ENCODE data around the gene FMO1.
"Not testable (repeated sequence)": the region's sequence is repeated elsewhere in the genome, so short reads cannot be mapped to it uniquely, and the experiment has no call there.

Gene FMO1

GRCh38 chr1:171233183-171233582 lies 15.1 kb upstream of the FMO1 start:
- Histone ChIP-seq H3K9ac (ENCODE audit: low read length in 5 of 5) (no peak overlapping the region), H3K36me3 (ENCODE audit: control insufficient read depth in 5 of 5, insufficient read depth in 5 of 5, low read length in 5 of 5) (no peaks in the 10 kb centered on the region), H3K27me3 (ENCODE audit: control insufficient read depth in 5 of 5, insufficient read depth in 4 of 5, low read length in 5 of 5) (no peaks in the 10 kb centered on the region), H3K4me1 (ENCODE audit: control insufficient read depth in 5 of 5, insufficient read depth in 5 of 5, low read length in 5 of 5) (no peaks in the 10 kb centered on the region), H3K4me3 (ENCODE audit: low read depth in 1 of 5, low read length in 5 of 5) (no peak overlapping the region), H3K9me3 (ENCODE audit: control insufficient read depth in 5 of 5, low read length in 5 of 5) (peaks cover 0 to 3% (median 0%) of the 10 kb centered on the region in 5 donors), H3K27ac (ENCODE audit: low read depth, low read length) (no peak overlapping the region)

DNA sequence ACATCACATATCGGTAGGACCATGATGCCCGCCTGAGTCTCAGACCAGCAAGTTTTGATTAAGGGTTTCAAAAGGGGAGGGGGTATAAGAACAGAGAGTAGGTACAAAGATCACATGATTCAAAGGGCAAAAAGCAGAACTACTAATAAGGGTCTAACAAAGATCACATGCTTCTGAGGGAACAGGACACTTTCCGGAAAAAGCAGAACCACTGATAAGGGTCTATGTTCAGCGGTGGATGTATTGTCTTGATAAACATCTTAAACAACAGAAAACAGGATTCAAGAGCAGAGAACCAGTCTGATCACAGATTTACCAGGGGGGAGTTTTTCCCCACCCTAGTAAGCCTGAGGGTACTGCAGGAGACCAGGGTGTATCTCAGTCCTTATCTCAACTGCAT lies 12.1 kb upstream of the FMO1 start:
- H3K36me3 ChIP-seq (ENCODE audit: control insufficient read depth in 5 of 5, insufficient read depth in 5 of 5, low read length in 5 of 5); H3K9ac ChIP-seq (ENCODE audit: low read length in 5 of 5); H3K4me3 ChIP-seq (ENCODE audit: low read depth in 1 of 5, low read length in 5 of 5); H3K27ac ChIP-seq (ENCODE audit: low read depth, low read length); H3K9me3 ChIP-seq (ENCODE audit: control insufficient read depth in 5 of 5, low read length in 5 of 5); H3K27me3 ChIP-seq (ENCODE audit: control insufficient read depth in 5 of 5, insufficient read depth in 4 of 5, low read length in 5 of 5); H3K4me1 ChIP-seq (ENCODE audit: control insufficient read depth in 5 of 5, insufficient read depth in 5 of 5, low read length in 5 of 5): not testable (repeated sequence)

DNA sequence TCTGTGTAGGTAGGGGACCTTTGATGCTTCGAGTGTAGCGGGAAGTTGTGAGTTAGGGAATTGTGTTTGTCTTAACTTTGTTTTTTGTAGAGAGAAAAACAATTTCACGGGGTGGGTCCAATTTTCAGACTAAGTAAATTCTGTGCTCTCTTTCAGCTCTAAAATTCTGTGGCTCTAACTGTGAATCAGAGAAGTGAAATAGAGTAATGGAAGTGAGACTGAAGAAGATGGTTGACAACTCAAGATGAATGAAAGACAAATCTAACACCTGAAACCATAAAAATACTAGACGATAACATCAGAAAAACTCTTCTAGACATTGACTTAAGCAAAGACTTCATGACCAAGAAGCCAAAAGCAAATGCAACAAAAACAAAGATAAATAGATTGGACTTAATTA lies 4.4 kb upstream of the FMO1 start:
- Histone ChIP-seq H3K27me3 (ENCODE audit: control insufficient read depth in 5 of 5, insufficient read depth in 4 of 5, low read length in 5 of 5) (no peaks in the 10 kb centered on the region), H3K36me3 (ENCODE audit: control insufficient read depth in 5 of 5, insufficient read depth in 5 of 5, low read length in 5 of 5) (no peaks in the 10 kb centered on the region), H3K9ac (ENCODE audit: low read length in 5 of 5) (no peak overlapping the region), H3K27ac (ENCODE audit: low read depth, low read length) (no peak overlapping the region), H3K9me3 (ENCODE audit: control insufficient read depth in 5 of 5, low read length in 5 of 5) (no peaks in the 10 kb centered on the region), H3K4me1 (ENCODE audit: control insufficient read depth in 5 of 5, insufficient read depth in 5 of 5, low read length in 5 of 5) (no peaks in the 10 kb centered on the region), H3K4me3 (ENCODE audit: low read depth in 1 of 5, low read length in 5 of 5) (no peak overlapping the region)

DNA sequence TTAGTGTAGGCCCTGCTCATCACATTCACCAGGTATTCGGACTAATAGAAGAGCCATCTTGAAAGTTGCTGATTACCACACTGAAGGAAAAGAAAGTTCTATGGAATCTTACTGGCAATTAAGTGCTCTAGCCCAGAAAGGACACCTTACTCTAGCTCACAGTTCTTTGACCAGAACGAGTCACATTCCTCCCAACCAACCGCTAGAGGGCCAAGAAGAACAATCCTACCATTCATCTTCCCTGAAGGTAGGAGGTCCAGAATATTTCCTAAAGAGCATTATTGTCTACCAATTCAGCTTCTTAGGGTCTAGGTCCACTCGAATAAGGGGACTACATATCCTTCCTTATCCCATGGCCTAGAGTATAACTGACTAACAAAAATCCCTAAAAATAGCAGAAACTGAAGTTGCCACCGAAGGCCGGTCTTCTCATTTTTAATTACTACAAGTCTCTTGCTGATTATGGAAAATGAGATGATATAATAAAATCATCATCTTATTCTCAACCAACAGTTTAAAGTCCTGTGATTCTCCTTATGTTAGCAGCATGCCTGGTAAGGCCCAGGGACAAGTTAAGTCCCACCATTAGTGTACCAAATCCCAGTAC lies 2.7 kb upstream of the FMO1 start:
- Histone ChIP-seq H3K27me3 (ENCODE audit: control insufficient read depth in 5 of 5, insufficient read depth in 4 of 5, low read length in 5 of 5) (no peaks in the 10 kb centered on the region), H3K4me3 (ENCODE audit: low read depth in 1 of 5, low read length in 5 of 5) (no peak overlapping the region), H3K9ac (ENCODE audit: low read length in 5 of 5) (no peak overlapping the region), H3K9me3 (ENCODE audit: control insufficient read depth in 5 of 5, low read length in 5 of 5) (no peaks in the 10 kb centered on the region), H3K36me3 (ENCODE audit: control insufficient read depth in 5 of 5, insufficient read depth in 5 of 5, low read length in 5 of 5) (no peaks in the 10 kb centered on the region), H3K27ac (ENCODE audit: low read depth, low read length) (no peak overlapping the region), H3K4me1 (ENCODE audit: control insufficient read depth in 5 of 5, insufficient read depth in 5 of 5, low read length in 5 of 5) (no peaks in the 10 kb centered on the region)

- Histone ChIP-seq H3K4me1 (ENCODE audit: control insufficient read depth in 5 of 5, insufficient read depth in 5 of 5, low read length in 5 of 5) (peaks cover 0 to 10% (median 8%) of the 10 kb centered on the region in 5 donors), H3K4me3 (ENCODE audit: low read depth in 1 of 5, low read length in 5 of 5) (no peak overlapping the region), H3K36me3 (ENCODE audit: control insufficient read depth in 5 of 5, insufficient read depth in 5 of 5, low read length in 5 of 5) (no peaks in the 10 kb centered on the region), H3K9me3 (ENCODE audit: control insufficient read depth in 5 of 5, low read length in 5 of 5) (no peaks in the 10 kb centered on the region), H3K9ac (ENCODE audit: low read length in 5 of 5) (no peak overlapping the region), H3K27ac (ENCODE audit: low read depth, low read length) (no peak overlapping the region), H3K27me3 (ENCODE audit: control insufficient read depth in 5 of 5, insufficient read depth in 4 of 5, low read length in 5 of 5) (peaks cover 0 to 3% (median 0%) of the 10 kb centered on the region in 5 donors)
Observed at GRCh38 chr1:171247501-171247900, 793 bp upstream of the FMO1 start.

DNA sequence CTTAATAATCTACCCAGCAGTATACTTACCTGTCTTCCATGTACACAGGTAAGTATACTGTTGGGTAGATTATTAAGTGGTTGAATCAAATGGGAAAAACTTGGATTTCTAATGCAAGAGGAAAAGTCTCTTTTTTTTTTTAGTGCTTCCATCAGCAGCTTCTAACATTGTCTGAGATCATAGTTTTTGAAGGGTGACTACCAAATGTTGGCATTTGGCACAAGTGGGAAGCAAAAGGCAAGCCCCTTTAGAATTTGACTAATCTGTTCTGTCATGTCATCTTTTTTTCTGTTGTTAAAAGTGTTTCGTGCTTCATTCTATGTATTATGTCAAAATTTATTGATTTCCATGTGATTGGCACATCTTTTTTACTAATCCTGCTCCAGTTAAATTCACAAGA lies 547 bp downstream of the FMO1 start:
- peaks cover 0 to 3% (median 0%) of the 10 kb centered on the region in 5 donors for H3K27me3 ChIP-seq (ENCODE audit: control insufficient read depth in 5 of 5, insufficient read depth in 4 of 5, low read length in 5 of 5)
- H3K36me3 ChIP-seq (ENCODE audit: control insufficient read depth in 5 of 5, insufficient read depth in 5 of 5, low read length in 5 of 5) = no peaks in the 10 kb centered on the region
- H3K9ac ChIP-seq (ENCODE audit: low read length in 5 of 5) = no peak overlapping the region
- no peaks in the 10 kb centered on the region for H3K9me3 ChIP-seq (ENCODE audit: control insufficient read depth in 5 of 5, low read length in 5 of 5)
- peaks cover 0 to 10% (median 8%) of the 10 kb centered on the region in 5 donors for H3K4me1 ChIP-seq (ENCODE audit: control insufficient read depth in 5 of 5, insufficient read depth in 5 of 5, low read length in 5 of 5)
- no peak overlapping the region for H3K27ac ChIP-seq (ENCODE audit: low read depth, low read length)
- no peak overlapping the region for H3K4me3 ChIP-seq (ENCODE audit: low read depth in 1 of 5, low read length in 5 of 5)

GRCh38 chr1:171250263-171250662 lies 2.0 kb downstream of the FMO1 start:
- H3K9ac ChIP-seq (ENCODE audit: low read length in 5 of 5) = no peak overlapping the region
- H3K27ac ChIP-seq (ENCODE audit: low read depth, low read length) = no peak overlapping the region
- peaks cover 0 to 10% (median 8%) of the 10 kb centered on the region in 5 donors for H3K4me1 ChIP-seq (ENCODE audit: control insufficient read depth in 5 of 5, insufficient read depth in 5 of 5, low read length in 5 of 5)
- H3K4me3 ChIP-seq (ENCODE audit: low read depth in 1 of 5, low read length in 5 of 5) = no peak overlapping the region
- H3K36me3 ChIP-seq (ENCODE audit: control insufficient read depth in 5 of 5, insufficient read depth in 5 of 5, low read length in 5 of 5) = no peaks in the 10 kb centered on the region
- no peaks in the 10 kb centered on the region for H3K9me3 ChIP-seq (ENCODE audit: control insufficient read depth in 5 of 5, low read length in 5 of 5)
- H3K27me3 ChIP-seq (ENCODE audit: control insufficient read depth in 5 of 5, insufficient read depth in 4 of 5, low read length in 5 of 5) = peaks cover 0 to 13% (median 0%) of the 10 kb centered on the region in 5 donors

GRCh38 chr1:171251042-171251951 lies 3.0 kb downstream of the FMO1 start:
- H3K4me3 ChIP-seq (ENCODE audit: low read depth in 1 of 5, low read length in 5 of 5) = peak overlapping the region; percentile 64 to 86 (median 71)
- no peak overlapping the region for H3K27ac ChIP-seq (ENCODE audit: low read depth, low read length)
- no peaks in the 10 kb centered on the region for H3K9me3 ChIP-seq (ENCODE audit: control insufficient read depth in 5 of 5, low read length in 5 of 5)
- peaks cover 0 to 10% (median 8%) of the 10 kb centered on the region in 5 donors for H3K4me1 ChIP-seq (ENCODE audit: control insufficient read depth in 5 of 5, insufficient read depth in 5 of 5, low read length in 5 of 5)
- peaks cover 0 to 13% (median 0%) of the 10 kb centered on the region in 5 donors for H3K27me3 ChIP-seq (ENCODE audit: control insufficient read depth in 5 of 5, insufficient read depth in 4 of 5, low read length in 5 of 5)
- peak overlapping the region in 3 of 5 donors; percentile 21 to 68 (median 53) for H3K9ac ChIP-seq (ENCODE audit: low read length in 5 of 5)
- H3K36me3 ChIP-seq (ENCODE audit: control insufficient read depth in 5 of 5, insufficient read depth in 5 of 5, low read length in 5 of 5) = no peaks in the 10 kb centered on the region

DNA sequence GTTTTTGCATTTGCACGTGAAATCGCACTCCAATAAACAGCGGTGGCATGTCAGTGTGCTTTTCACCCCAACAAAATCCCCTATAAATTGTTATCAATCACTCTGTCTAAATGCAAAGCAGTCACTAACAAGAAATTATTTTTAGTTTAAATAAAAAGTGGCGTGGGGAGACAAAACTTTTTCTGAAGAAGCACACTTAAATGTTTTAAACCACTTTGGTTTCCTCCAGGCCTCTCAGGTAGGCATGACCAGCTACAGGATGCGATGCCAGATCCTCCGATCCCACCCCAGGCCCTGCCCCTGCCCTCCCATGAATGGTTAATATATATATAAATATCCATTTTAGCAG lies 3.6 kb downstream of the FMO1 start:
- Histone ChIP-seq H3K4me1 (ENCODE audit: control insufficient read depth in 5 of 5, insufficient read depth in 5 of 5, low read length in 5 of 5) (peaks cover 0 to 10% (median 9%) of the 10 kb centered on the region in 5 donors), H3K27me3 (ENCODE audit: control insufficient read depth in 5 of 5, insufficient read depth in 4 of 5, low read length in 5 of 5) (peaks cover 0 to 13% (median 0%) of the 10 kb centered on the region in 5 donors), H3K9ac (ENCODE audit: low read length in 5 of 5) (peak overlapping the region in 2 of 5 donors; percentile 21 to 53), H3K4me3 (ENCODE audit: low read depth in 1 of 5, low read length in 5 of 5) (peak overlapping the region; percentile 64 to 86 (median 71)), H3K36me3 (ENCODE audit: control insufficient read depth in 5 of 5, insufficient read depth in 5 of 5, low read length in 5 of 5) (no peaks in the 10 kb centered on the region), H3K27ac (ENCODE audit: low read depth, low read length) (no peak overlapping the region), H3K9me3 (ENCODE audit: control insufficient read depth in 5 of 5, low read length in 5 of 5) (no peaks in the 10 kb centered on the region)

DNA sequence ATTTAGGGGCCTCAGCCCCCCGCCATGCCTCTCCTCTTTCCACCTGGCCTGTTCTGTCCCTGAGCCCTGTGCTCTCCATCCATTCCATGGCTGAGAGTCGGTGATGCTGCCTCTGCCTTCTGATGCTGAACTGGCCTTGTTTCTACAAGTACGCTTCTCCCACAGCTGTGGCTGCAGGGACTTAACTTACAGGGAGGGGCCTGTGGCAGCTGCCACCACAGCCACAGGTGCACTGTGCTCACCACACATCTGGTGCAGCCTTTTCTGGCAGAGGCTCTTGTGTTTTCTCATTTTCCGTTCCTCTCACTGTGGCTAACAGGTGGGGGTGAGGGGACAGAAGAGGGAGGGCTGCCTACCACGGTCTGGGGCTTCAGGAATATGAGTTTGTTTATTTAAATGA lies 4.2 kb downstream of the FMO1 start:
- H3K9me3 ChIP-seq (ENCODE audit: control insufficient read depth in 5 of 5, low read length in 5 of 5) = no peaks in the 10 kb centered on the region
- peaks cover 0 to 13% (median 0%) of the 10 kb centered on the region in 5 donors for H3K27me3 ChIP-seq (ENCODE audit: control insufficient read depth in 5 of 5, insufficient read depth in 4 of 5, low read length in 5 of 5)
- no peaks in the 10 kb centered on the region for H3K36me3 ChIP-seq (ENCODE audit: control insufficient read depth in 5 of 5, insufficient read depth in 5 of 5, low read length in 5 of 5)
- peaks cover 0 to 15% (median 13%) of the 10 kb centered on the region in 5 donors for H3K4me1 ChIP-seq (ENCODE audit: control insufficient read depth in 5 of 5, insufficient read depth in 5 of 5, low read length in 5 of 5)
- no peak overlapping the region for H3K27ac ChIP-seq (ENCODE audit: low read depth, low read length)
- H3K4me3 ChIP-seq (ENCODE audit: low read depth in 1 of 5, low read length in 5 of 5) = no peak overlapping the region
- no peak overlapping the region for H3K9ac ChIP-seq (ENCODE audit: low read length in 5 of 5)
